Measurements from ENCODE around the gene CHRNA4.

Gene CHRNA4

DNA sequence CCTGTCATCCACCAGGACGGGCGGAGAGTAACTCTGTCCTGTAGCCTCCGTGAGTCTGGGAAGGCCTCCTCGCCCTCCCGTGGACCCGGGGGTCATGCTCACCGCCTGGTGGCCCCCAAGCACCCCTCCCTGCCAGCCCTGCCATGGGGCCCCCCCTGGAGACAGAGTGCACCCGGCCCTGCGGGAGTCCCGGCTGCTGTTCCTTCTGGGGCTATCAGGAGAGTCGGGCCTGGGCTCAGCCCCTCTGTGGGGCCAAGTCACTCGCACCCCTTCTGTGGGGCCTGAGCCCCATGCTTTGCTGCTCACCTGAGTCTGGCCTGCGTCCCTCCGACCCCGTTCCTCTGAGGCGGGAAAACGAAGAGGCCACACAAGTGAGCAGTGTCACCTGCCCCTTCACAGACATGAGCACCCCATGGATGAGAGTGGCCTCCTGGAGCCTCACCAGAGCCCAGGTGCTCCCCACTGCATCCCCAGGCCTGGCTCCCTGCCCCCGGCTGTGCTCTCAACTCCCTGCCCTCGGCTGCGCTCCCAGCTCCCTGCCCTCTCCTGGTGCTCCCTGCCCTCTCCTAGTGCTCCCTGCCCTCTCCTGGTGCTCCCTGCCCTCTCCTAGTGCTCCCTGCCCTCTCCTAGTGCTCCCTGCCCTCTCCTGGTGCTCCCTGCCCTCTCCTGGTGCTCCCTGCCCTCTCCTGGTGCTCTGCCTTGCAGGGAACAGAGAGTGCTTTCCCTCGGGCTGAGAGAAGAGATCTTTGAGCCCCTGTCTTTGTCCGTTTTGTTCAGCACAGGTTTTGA lies 4.6 kb upstream of the CHRNA4 start:
- TF ChIP-seq POLR2A (IDR thresholded peaks at IDR 0.05; ENCODE audit: low read depth, low read length) = no peak
- no peak for TF ChIP-seq TAF1 (IDR thresholded peaks at IDR 0.05; ENCODE audit: borderline replicate concordance, low read depth, low read length)
- TF ChIP-seq POLR2AphosphoS5 (IDR thresholded peaks at IDR 0.05; ENCODE audit: low read depth, low read length) = no peak
- FAIRE-seq (no peak), DNase-seq (ENCODE audit: insufficient read length) (no peak)

GRCh38 chr20:63364801-63365585 lies 3.8 kb upstream of the CHRNA4 start:
- TF ChIP-seq POLR2AphosphoS5 (IDR thresholded peaks at IDR 0.05; ENCODE audit: low read depth, low read length) = no peak
- TF ChIP-seq POLR2A (IDR thresholded peaks at IDR 0.05; ENCODE audit: low read depth, low read length) = no peak
- no peak for TF ChIP-seq TAF1 (IDR thresholded peaks at IDR 0.05; ENCODE audit: borderline replicate concordance, low read depth, low read length)
- FAIRE-seq (no peak), DNase-seq (ENCODE audit: insufficient read length) (no peak)

- TF ChIP-seq POLR2AphosphoS5 (IDR thresholded peaks at IDR 0.05; ENCODE audit: low read depth, low read length) = no peak
- no peak for TF ChIP-seq TAF1 (IDR thresholded peaks at IDR 0.05; ENCODE audit: borderline replicate concordance, low read depth, low read length)
- TF ChIP-seq POLR2A (IDR thresholded peaks at IDR 0.05; ENCODE audit: low read depth, low read length) = no peak
- no peak for FAIRE-seq
- no peak for DNase-seq (ENCODE audit: insufficient read length)
Observed at GRCh38 chr20:63363981-63364561, 2.9 kb upstream of the CHRNA4 start.

- no peak for DNase-seq (ENCODE audit: insufficient read length)
- no peak for FAIRE-seq
- TF ChIP-seq TAF1 (IDR thresholded peaks at IDR 0.05; ENCODE audit: borderline replicate concordance, low read depth, low read length) (no peak), POLR2A (IDR thresholded peaks at IDR 0.05; ENCODE audit: low read depth, low read length) (no peak), POLR2AphosphoS5 (IDR thresholded peaks at IDR 0.05; ENCODE audit: low read depth, low read length) (no peak)
Observed at GRCh38 chr20:63363013-63363957, 2.1 kb upstream of the CHRNA4 start.

- no peak for TF ChIP-seq TAF1 (IDR thresholded peaks at IDR 0.05; ENCODE audit: borderline replicate concordance, low read depth, low read length)
- no peak for TF ChIP-seq POLR2A (IDR thresholded peaks at IDR 0.05; ENCODE audit: low read depth, low read length)
- no peak for TF ChIP-seq POLR2AphosphoS5 (IDR thresholded peaks at IDR 0.05; ENCODE audit: low read depth, low read length)
- no peak for DNase-seq (ENCODE audit: insufficient read length)
- no peak for FAIRE-seq
Observed at GRCh38 chr20:63362436-63363009, 1.4 kb upstream of the CHRNA4 start.

DNA sequence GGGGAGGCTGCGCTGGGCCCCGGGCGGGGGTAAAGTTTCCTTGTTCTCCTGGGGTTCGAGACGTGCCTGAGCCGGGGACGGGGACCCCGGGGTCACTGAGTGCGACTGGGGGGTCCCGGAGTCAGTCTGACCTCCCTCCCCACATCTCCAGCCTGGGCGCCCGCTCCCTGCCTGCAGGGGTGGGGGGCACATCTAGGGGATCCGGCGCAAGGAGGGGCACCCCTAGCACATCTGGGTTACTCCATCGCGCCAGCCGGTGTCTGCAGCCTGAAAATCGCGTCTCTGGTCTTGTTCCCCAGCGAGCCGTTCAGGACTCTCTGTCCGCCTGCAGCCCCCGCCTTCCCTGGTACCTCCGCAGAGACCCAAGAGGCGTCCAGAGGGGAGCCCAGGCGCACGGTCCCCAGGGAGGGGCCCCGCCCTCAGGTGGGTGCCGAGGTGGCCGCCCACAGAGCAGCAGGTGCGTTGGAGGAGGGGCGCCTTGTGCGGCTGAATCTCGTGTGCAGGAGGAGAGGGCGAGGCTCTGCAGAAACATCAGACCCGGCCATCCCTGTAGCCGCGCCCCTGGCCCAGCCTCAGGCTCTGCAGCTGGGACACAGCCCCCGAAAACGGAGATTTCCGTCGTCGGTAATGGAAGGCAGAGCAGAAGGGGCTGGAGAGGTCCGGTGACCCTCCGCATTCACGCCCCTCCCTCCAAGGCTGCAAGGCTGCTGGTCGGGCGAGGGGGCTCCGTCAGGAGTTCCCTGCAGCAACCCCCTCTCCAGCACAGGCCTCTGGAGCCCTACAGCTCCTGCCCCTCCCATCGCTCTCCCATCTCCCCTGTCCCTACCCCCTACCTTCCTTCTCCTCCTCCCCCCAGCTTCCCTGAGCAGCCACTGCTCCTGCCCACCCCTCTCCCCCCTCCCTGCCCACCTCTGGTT lies 628 bp upstream of the CHRNA4 start:
- no peak for DNase-seq (ENCODE audit: insufficient read length)
- TF ChIP-seq POLR2AphosphoS5 (IDR thresholded peaks at IDR 0.05; ENCODE audit: low read depth, low read length) (no peak), TAF1 (IDR thresholded peaks at IDR 0.05; ENCODE audit: borderline replicate concordance, low read depth, low read length) (no peak), POLR2A (IDR thresholded peaks at IDR 0.05; ENCODE audit: low read depth, low read length) (no peak)
- FAIRE-seq = no peak

GRCh38 chr20:63359937-63360849 lies 956 bp downstream of the CHRNA4 start:
- no peak for DNase-seq (ENCODE audit: insufficient read length)
- no peak for FAIRE-seq
- TF ChIP-seq POLR2AphosphoS5 (IDR thresholded peaks at IDR 0.05; ENCODE audit: low read depth, low read length) (no peak), POLR2A (IDR thresholded peaks at IDR 0.05; ENCODE audit: low read depth, low read length) (no peak), TAF1 (IDR thresholded peaks at IDR 0.05; ENCODE audit: borderline replicate concordance, low read depth, low read length) (no peak)

GRCh38 chr20:63359164-63359934 lies 1.8 kb downstream of the CHRNA4 start:
- FAIRE-seq (no peak), DNase-seq (ENCODE audit: insufficient read length) (no peak)
- TF ChIP-seq TAF1 (IDR thresholded peaks at IDR 0.05; ENCODE audit: borderline replicate concordance, low read depth, low read length) (no peak), POLR2A (IDR thresholded peaks at IDR 0.05; ENCODE audit: low read depth, low read length) (no peak), POLR2AphosphoS5 (IDR thresholded peaks at IDR 0.05; ENCODE audit: low read depth, low read length) (no peak)

Data from GM12892 (cell line).